ENCODE measurements around the gene IL10.

IL10 gene

GRCh38 chr1:206778031-206778430 is 5.7 kb upstream of the IL10 start:
- no peak overlapping the region for H3K4me3 ChIP-seq (replicated peaks in 1 of 2; ENCODE audit: low read depth in 2 of 2, low read length in 2 of 2)
- TF ChIP-seq CTCF (IDR thresholded peaks at IDR 0.05; ENCODE audit: low read depth, low read length), result no peak

GRCh38 chr1:206776229-206776628 is 3.9 kb upstream of the IL10 start:
- H3K4me3 ChIP-seq (replicated peaks in 1 of 2; ENCODE audit: low read depth in 2 of 2, low read length in 2 of 2), result no peak overlapping the region
- no peak for TF ChIP-seq CTCF (IDR thresholded peaks at IDR 0.05; ENCODE audit: low read depth, low read length)
- DNase-seq (ENCODE audit: low read depth in 2 of 2), result peak in 1 of 2 donors; percentile 53

More at GRCh38 chr1:206778031-206778430, 5.7 kb upstream of the IL10 start:
- DNase-seq (ENCODE audit: low read depth in 2 of 2), result no peak

GRCh38 chr1:206774093-206774492 is 1.8 kb upstream of the IL10 start:
- TF ChIP-seq CTCF (IDR thresholded peaks at IDR 0.05; ENCODE audit: low read depth, low read length), result no peak
- DNase-seq (ENCODE audit: low read depth in 2 of 2), result no peak
- no peak overlapping the region for H3K4me3 ChIP-seq (replicated peaks in 1 of 2; ENCODE audit: low read depth in 2 of 2, low read length in 2 of 2)

GRCh38 chr1:206771338-206771692 is 979 bp downstream of the IL10 start:
- DNase-seq (ENCODE audit: low read depth in 2 of 2), result no peak
- H3K4me3 ChIP-seq (replicated peaks in 1 of 2; ENCODE audit: low read depth in 2 of 2, low read length in 2 of 2), result no peak overlapping the region
- no peak for TF ChIP-seq CTCF (IDR thresholded peaks at IDR 0.05; ENCODE audit: low read depth, low read length)

- TF ChIP-seq CTCF (IDR thresholded peaks at IDR 0.05; ENCODE audit: low read depth, low read length), result no peak
- peak; percentile 38 to 63 for DNase-seq (ENCODE audit: low read depth in 2 of 2)
- H3K4me3 ChIP-seq (replicated peaks in 1 of 2; ENCODE audit: low read depth in 2 of 2, low read length in 2 of 2), result no peak within 1 kb of the TSS
Measured at GRCh38 chr1:206770531-206771337, 1.6 kb downstream of the IL10 start, which contains the start of gene IL19. IL19 (plus strand) TSS chr1:206770773; CDS start chr1:206836663, 65,890 bp downstream.

GRCh38 chr1:206769304-206769731 is 3.0 kb downstream of the IL10 start:
- no peak for DNase-seq (ENCODE audit: low read depth in 2 of 2)
- no peak overlapping the region for H3K4me3 ChIP-seq (replicated peaks in 1 of 2; ENCODE audit: low read depth in 2 of 2, low read length in 2 of 2)
- TF ChIP-seq CTCF (IDR thresholded peaks at IDR 0.05; ENCODE audit: low read depth, low read length), result no peak
